Nephron progenitor cell (in vitro differentiated cells): ENCODE results near the gene PRR14.
"Not testable (repeated sequence)": the region's sequence is repeated elsewhere in the genome, so short reads cannot be mapped to it uniquely, and the experiment has no call there.

ENCODE experiments used
- DNase-seq: peaks from one replicate; pipeline ENCODE4 v3.0.0; 2021
- H3K27ac Mint-ChIP-seq: 2 replicates; pipeline ENCODE4 v1.8.0; 2021; ENCODE audit warnings: mild to moderate bottlenecking, moderate library complexity, mixed read lengths
- H3K27me3 Mint-ChIP-seq: 2 replicates; pipeline ENCODE4 v1.8.0; 2021; ENCODE audit warnings: mild to moderate bottlenecking, low read depth, mixed read lengths; ENCODE audit not compliant: poor library complexity
- H3K36me3 Mint-ChIP-seq: 2 replicates; pipeline ENCODE4 v1.8.0; 2021; ENCODE audit warnings: low read depth, mixed read lengths
- H3K4me1 Mint-ChIP-seq: 2 replicates; pipeline ENCODE4 v1.8.0; 2021; ENCODE audit warnings: mixed read lengths
- H3K4me3 Mint-ChIP-seq: 2 replicates; pipeline ENCODE4 v1.8.0; 2021; ENCODE audit warnings: mild to moderate bottlenecking, moderate library complexity, mixed read lengths
- H3K9me3 Mint-ChIP-seq: 2 replicates; pipeline ENCODE4 v1.8.0; 2021; ENCODE audit warnings: mild to moderate bottlenecking, moderate library complexity, mixed read lengths
- TF ChIP-seq, protein P1 (sequence below): fragments of 200-600 bp; sonication (generic); IDR thresholded peaks from 2 replicates; pipeline ENCODE4 v1.5.0; 2021; ENCODE audit warnings: antibody characterized with exemption

Gene PRR14

DNA sequence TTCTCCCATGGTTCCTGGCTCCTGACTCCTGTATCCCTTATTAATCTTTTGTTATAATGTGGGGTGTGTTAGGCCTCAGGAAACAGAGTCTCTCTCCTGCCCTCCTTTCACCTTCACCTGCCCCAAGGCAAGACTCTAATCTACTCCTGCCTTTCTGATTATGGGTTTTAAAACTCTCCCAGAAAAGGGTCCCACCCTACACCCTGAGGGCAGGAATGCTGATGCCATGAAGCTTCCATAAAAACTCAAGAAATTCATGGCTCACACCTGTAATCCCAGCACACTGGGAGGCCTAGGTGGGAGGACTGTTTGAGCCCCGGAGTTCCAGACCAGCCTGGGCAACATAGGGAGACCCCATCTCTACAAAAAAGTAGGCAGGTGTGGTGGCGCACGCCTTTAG, 29.6 kb downstream of the PRR14 start:
- Mint-ChIP-seq H3K9me3 (peaks cover 12% of the 10 kb centered on the region), H3K4me1 (peaks cover 4% of the 10 kb centered on the region), H3K27ac (no peak overlapping the region), H3K36me3 (no peaks in the 10 kb centered on the region), H3K27me3 (peaks cover 87% of the 10 kb centered on the region), H3K4me3 (no peak overlapping the region)
- no peak for DNase-seq
- TF ChIP-seq, protein P1, sequence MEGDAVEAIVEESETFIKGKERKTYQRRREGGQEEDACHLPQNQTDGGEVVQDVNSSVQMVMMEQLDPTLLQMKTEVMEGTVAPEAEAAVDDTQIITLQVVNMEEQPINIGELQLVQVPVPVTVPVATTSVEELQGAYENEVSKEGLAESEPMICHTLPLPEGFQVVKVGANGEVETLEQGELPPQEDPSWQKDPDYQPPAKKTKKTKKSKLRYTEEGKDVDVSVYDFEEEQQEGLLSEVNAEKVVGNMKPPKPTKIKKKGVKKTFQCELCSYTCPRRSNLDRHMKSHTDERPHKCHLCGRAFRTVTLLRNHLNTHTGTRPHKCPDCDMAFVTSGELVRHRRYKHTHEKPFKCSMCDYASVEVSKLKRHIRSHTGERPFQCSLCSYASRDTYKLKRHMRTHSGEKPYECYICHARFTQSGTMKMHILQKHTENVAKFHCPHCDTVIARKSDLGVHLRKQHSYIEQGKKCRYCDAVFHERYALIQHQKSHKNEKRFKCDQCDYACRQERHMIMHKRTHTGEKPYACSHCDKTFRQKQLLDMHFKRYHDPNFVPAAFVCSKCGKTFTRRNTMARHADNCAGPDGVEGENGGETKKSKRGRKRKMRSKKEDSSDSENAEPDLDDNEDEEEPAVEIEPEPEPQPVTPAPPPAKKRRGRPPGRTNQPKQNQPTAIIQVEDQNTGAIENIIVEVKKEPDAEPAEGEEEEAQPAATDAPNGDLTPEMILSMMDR, result no peak

DNA sequence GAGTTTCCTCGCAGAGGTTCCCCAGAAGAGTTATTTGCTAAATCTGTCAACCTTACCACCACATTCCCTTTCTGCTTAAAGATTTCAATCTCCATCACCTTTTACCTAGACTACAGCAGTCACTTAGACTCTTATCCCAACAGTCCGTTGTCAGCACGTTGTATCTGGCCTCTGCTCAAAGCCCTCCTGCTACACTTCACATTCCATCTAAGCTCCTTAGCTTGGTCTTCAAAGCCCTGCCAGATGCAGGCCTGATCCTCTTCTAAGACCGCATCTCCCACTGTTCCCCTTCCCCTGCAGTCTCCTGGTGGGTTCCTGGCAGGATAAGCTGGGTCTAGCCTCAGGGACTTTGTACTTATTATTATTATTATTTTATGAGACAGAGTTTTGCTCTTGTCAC, 37.9 kb downstream of the PRR14 start:
- Mint-ChIP-seq H3K27me3 (peaks cover 67% of the 10 kb centered on the region), H3K4me3 (no peak overlapping the region), H3K27ac (no peak overlapping the region), H3K9me3 (peaks cover 7% of the 10 kb centered on the region), H3K36me3 (no peaks in the 10 kb centered on the region), H3K4me1 (peaks cover 23% of the 10 kb centered on the region)
- no peak for DNase-seq
- TF ChIP-seq, protein P1, result no peak

DNA sequence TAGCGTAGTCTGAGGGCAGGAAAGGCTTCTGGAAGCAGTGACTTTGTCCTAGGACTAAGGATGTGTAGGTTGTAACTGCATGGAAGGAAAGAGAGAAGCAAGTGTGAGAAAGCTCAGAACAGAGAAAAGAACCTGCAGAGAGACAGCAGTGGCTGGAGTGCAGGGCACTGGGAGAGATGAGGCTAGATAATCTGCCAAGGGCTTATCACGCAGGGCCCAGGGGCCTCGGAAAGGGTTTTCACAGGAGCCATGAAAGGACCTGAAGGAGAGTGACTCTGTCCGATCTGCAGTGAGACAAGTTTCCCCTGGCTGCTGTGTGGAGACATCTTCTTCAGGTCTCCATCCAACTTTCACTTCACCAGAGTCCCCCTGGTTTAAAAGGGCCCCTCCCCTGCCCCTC, 41.1 kb downstream of the PRR14 start:
- Mint-ChIP-seq H3K4me3 (no peak overlapping the region), H3K9me3 (no peaks in the 10 kb centered on the region), H3K27me3 (peaks cover 41% of the 10 kb centered on the region), H3K4me1 (peaks cover 33% of the 10 kb centered on the region), H3K27ac (no peak overlapping the region), H3K36me3 (no peaks in the 10 kb centered on the region)
- no peak for DNase-seq
- TF ChIP-seq, protein P1, result no peak

DNA sequence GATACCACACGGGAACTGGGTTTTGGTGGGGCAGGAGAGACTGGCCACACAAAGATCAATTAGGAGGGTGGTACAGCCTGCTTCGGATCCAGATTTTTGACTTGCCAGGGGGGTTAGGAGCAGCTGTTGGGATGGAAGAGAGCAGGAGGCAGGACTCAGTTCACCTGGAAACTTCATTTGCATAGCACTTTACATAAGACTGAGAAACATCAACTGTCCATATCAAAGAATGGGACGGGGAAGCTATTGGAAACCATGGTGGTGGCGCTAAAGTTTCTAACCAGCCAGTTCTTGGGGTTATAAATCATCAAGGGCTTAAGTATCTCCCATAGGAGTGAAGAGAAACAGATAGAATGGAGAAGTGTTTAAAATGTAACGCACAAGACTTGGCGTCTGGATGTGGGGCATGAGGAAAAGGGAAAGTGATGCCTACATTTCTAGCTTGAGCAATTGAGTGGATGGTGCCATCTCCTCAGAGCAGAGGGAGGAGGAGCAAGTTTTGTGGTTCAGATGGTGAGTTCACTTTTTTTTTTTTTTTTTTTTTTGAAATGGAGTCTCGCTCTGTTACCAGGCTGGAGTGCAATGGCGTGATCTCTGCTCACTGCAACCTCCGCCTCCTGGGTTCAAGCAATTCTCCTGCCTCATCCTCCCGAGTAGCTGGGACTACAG, 41.8 kb downstream of the PRR14 start:
- H3K27me3 Mint-ChIP-seq, result peaks cover 35% of the 10 kb centered on the region
- no peak overlapping the region for H3K4me3 Mint-ChIP-seq
- no peaks in the 10 kb centered on the region for H3K9me3 Mint-ChIP-seq
- DNase-seq, result no peak
- TF ChIP-seq, protein P1, result no peak
- H3K36me3 Mint-ChIP-seq, result no peaks in the 10 kb centered on the region
- peaks cover 39% of the 10 kb centered on the region for H3K4me1 Mint-ChIP-seq
- H3K27ac Mint-ChIP-seq, result no peak overlapping the region

DNA sequence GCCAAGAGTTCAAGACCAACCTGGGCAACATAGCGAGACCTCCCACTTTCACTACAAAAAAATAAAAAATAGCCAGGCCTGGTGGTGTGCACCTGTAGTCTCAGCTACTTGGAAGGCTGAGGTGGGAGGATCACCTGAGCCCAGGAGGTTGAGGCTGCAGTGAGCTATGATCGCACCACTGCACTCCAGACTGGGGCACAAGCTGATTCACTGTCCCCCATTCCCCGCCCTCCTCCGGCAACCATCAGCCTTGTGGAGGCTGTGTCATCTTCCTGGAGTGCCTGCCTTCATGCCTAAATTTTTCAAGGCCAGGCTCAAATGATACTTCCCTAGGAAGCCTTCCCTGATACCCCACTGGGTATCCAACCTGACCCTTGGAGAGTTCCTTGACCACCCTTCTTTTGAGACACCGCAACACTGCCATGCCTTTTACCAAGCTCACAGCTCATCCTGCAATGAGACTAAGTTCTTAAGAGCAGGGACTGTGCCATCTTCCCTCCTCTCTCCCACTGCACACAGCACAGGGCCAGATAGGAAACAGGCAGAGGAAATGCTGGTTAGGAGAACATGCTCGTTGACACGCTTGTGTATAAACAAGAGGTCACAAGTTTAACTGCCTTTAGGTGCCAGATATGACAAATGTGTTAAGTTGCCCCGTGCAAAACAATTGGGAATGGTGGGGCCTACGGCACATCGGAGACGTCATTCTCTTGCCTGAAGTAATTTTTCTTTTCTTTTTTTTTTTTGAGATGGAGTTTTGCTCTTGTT, 44.4 kb downstream of the PRR14 start:
- Mint-ChIP-seq H3K27me3 (peaks cover 10% of the 10 kb centered on the region), H3K27ac (no peak overlapping the region), H3K9me3 (no peaks in the 10 kb centered on the region), H3K4me1 (peaks cover 50% of the 10 kb centered on the region), H3K4me3 (no peak overlapping the region), H3K36me3 (peaks cover 2% of the 10 kb centered on the region)
- TF ChIP-seq, protein P1, result no peak
- no peak for DNase-seq

DNA sequence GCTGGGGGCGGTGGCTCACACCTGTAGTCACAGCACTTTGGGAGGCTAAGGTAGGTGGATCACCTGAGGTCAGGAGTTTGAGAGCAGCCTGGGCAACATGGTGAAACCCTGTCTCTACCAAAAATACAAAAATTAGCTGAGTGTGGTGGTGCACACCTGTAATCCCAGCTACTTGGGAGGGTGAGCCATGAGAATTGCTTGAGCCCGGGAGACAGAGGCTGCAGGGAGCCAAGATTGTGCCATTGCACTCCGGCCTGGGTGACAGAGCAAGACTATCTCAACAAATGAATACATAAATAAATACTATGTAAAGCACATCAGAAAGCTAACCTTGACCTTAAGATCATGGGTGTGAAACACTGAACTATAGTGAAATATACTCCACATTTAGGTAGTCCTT, 45.9 kb downstream of the PRR14 start:
- H3K4me1 Mint-ChIP-seq, result peaks cover 55% of the 10 kb centered on the region
- not testable (repeated sequence) for DNase-seq, H3K27me3 Mint-ChIP-seq, H3K4me3 Mint-ChIP-seq, H3K9me3 Mint-ChIP-seq, H3K27ac Mint-ChIP-seq
- peaks cover 16% of the 10 kb centered on the region for H3K36me3 Mint-ChIP-seq
